GM23338 (cell line): ENCODE data around the gene SIMC1.

Source experiments
- EZH2 ChIP-seq: fragments of 200-600 bp; sonication (generic); IDR thresholded peaks from one replicate; pipeline ENCODE4 v1.8.0; 2017; ENCODE audit warnings: antibody characterized with exemption, mild to moderate bottlenecking, low read depth; ENCODE audit not compliant: unreplicated experiment
- EZH2phosphoT487 ChIP-seq: fragments of 200-600 bp; sonication (generic); IDR thresholded peaks from one replicate; pipeline ENCODE4 v1.8.1; 2018; ENCODE audit warnings: antibody characterized with exemption; ENCODE audit not compliant: unreplicated experiment
- POLR2AphosphoS5 ChIP-seq: IDR thresholded peaks from 2 replicates; pipeline ENCODE4 v1.6.1; 2016; ENCODE audit warnings: antibody characterized with exemption, low read depth
- TF ChIP-seq, protein P1 (sequence below), 2 experiments: fragments of 200-600 bp in 1 of 2; sonication (generic) in 1 of 2; conservative IDR thresholded peaks; 2 replicates each; pipeline versions ENCODE4 v1.5.1 to v1.6.1; 2016 to 2017; ENCODE audit warnings: antibody characterized with exemption in 2 of 2, low read depth in 2 of 2, mild to moderate bottlenecking in 2 of 2, moderate library complexity in 1 of 2
- TF ChIP-seq, protein P2 (sequence below): IDR thresholded peaks from one replicate; pipeline ENCODE4 v1.6.1; 2018; ENCODE audit warnings: antibody characterized with exemption; ENCODE audit not compliant: unreplicated experiment

DNA sequence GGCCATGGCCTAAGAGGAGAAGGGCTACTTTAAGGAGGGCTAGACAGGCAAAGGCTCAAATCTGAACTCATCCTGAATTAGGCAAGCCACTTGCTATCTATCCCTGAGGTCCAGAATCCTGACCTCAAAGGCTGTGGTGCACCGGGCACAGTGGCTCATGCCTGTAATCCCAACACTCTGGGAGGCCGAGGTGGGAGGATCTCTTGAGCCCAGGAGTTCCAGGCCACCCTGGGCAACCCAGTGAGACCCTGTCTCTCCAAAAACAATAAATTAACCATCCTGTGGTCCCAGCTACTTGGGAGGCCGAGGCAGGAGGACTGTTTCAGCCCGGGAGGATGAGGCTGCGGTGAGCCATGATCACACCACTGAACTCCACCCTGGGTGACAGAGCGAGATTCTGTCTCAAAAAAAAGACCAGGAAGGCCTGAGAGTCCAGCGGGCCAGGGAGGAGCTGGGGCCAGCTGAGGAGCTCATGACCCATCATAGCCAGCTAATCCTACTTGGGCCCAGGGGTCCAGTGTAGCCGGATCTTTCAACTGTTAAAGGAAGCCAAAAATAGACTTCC lies 146.2 kb downstream of the SIMC1 start:
- TF ChIP-seq, protein P1, sequence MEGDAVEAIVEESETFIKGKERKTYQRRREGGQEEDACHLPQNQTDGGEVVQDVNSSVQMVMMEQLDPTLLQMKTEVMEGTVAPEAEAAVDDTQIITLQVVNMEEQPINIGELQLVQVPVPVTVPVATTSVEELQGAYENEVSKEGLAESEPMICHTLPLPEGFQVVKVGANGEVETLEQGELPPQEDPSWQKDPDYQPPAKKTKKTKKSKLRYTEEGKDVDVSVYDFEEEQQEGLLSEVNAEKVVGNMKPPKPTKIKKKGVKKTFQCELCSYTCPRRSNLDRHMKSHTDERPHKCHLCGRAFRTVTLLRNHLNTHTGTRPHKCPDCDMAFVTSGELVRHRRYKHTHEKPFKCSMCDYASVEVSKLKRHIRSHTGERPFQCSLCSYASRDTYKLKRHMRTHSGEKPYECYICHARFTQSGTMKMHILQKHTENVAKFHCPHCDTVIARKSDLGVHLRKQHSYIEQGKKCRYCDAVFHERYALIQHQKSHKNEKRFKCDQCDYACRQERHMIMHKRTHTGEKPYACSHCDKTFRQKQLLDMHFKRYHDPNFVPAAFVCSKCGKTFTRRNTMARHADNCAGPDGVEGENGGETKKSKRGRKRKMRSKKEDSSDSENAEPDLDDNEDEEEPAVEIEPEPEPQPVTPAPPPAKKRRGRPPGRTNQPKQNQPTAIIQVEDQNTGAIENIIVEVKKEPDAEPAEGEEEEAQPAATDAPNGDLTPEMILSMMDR (conservative IDR thresholded peaks at IDR 0.05; ENCODE audit: low read depth in 2 of 2): no peak
- TF ChIP-seq EZH2phosphoT487 (no peak), EZH2 (no peak), POLR2AphosphoS5 (no peak)
- TF ChIP-seq, protein P2, sequence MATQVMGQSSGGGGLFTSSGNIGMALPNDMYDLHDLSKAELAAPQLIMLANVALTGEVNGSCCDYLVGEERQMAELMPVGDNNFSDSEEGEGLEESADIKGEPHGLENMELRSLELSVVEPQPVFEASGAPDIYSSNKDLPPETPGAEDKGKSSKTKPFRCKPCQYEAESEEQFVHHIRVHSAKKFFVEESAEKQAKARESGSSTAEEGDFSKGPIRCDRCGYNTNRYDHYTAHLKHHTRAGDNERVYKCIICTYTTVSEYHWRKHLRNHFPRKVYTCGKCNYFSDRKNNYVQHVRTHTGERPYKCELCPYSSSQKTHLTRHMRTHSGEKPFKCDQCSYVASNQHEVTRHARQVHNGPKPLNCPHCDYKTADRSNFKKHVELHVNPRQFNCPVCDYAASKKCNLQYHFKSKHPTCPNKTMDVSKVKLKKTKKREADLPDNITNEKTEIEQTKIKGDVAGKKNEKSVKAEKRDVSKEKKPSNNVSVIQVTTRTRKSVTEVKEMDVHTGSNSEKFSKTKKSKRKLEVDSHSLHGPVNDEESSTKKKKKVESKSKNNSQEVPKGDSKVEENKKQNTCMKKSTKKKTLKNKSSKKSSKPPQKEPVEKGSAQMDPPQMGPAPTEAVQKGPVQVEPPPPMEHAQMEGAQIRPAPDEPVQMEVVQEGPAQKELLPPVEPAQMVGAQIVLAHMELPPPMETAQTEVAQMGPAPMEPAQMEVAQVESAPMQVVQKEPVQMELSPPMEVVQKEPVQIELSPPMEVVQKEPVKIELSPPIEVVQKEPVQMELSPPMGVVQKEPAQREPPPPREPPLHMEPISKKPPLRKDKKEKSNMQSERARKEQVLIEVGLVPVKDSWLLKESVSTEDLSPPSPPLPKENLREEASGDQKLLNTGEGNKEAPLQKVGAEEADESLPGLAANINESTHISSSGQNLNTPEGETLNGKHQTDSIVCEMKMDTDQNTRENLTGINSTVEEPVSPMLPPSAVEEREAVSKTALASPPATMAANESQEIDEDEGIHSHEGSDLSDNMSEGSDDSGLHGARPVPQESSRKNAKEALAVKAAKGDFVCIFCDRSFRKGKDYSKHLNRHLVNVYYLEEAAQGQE: no peak
